Body of pancreas (tissue), 4 donors: ENCODE measurements around the gene HOXA3. TPM values are rescaled to one million over a fixed set of nuclear protein-coding genes. Genes with fewer than 3 reads are reported as not detected.

Source experiments
- ATAC-seq: fragments of 150-250 bp; one replicate; pipeline ENCODE4 v1.9.1; 2016
- DNase-seq, 4 donors: peaks; one replicate each; pipeline ENCODE4 v3.0.0-alpha.2; 2019
- H3K27ac ChIP-seq, 4 donors: fragments of 200-600 bp; sonication (generic); 1 replicate in 3 of 4; 2 replicates in 1 of 4; pipeline versions ENCODE4 v1.5.1 to v1.6.1; 2016 to 2019; ENCODE audit warnings: mild to moderate bottlenecking in 1 of 4, mixed read lengths in 1 of 4, moderate library complexity in 1 of 4
- H3K27me3 ChIP-seq, 2 donors: fragments of 200-600 bp; sonication (generic); one replicate each; pipeline ENCODE4 v1.6.0; 2016; ENCODE audit warnings: mild to moderate bottlenecking in 1 of 2
- H3K36me3 ChIP-seq, 2 donors: fragments of 200-600 bp; sonication (generic); replicated peaks in 1 of 2; 2 replicates each; pipeline ENCODE4 v1.5.1; 2016; ENCODE audit warnings: low read depth in 2 of 2; ENCODE audit not compliant: insufficient read depth in 1 of 2
- H3K4me1 ChIP-seq: fragments of 200-600 bp; sonication (generic); one replicate; pipeline ENCODE4 v1.6.0; 2016
- H3K4me3 ChIP-seq, 2 donors: fragments of 200-600 bp; sonication (generic); 1 replicate in 1 of 2; 2 replicates in 1 of 2; pipeline ENCODE4 v1.5.1; 2016 to 2019
- H3K9me3 ChIP-seq, 3 donors: fragments of 200-600 bp; sonication (generic); 1 replicate in 2 of 3; 2 replicates in 1 of 3; pipeline ENCODE4 v1.5.1; 2016
- CTCF ChIP-seq, 7 experiments: fragments of 450-650 bp in 4 of 7; fragments of 200-600 bp in 3 of 7; sonication (generic) in 3 of 7; IDR thresholded peaks; one replicate each; pipeline ENCODE4 v1.5.1; 2016 to 2019; ENCODE audit warnings: antibody characterized with exemption in 7 of 7
- POLR2A ChIP-seq, 3 donors: fragments of 450-650 bp; IDR thresholded peaks; one replicate each; pipeline ENCODE4 v1.6.1; 2016; ENCODE audit warnings: antibody characterized with exemption in 3 of 3, mild to moderate bottlenecking in 2 of 3
- WGBS, 2 donors: methylation state at CpG; one replicate each; pipeline ENCODE4 v1.1.5; 2017; 5-methylcytosine and 5-hydroxymethylcytosine counted together
- intact Hi-C: fragments of 100-400 bp; cut with DNase I; formaldehyde crosslinking; loops from one replicate; pipeline ENCODE4 v1.15.1; 2023
- total RNA-seq, 2 donors: library from RNA; depleted of rRNA; stranded (reverse); fragments of >200 nt; gene quantifications; one replicate each; pipeline ENCODE4 v1.1.0, GENCODE V29; 2016

Gene HOXA3
- total RNA-seq, 2 donors from 2014 or later, result 1.6 TPM; not detected in 1

- no peaks in the 10 kb centered on the region for H3K9me3 ChIP-seq
- H3K27ac ChIP-seq, result no peak overlapping the region
- no peak overlapping the region for H3K4me3 ChIP-seq
- ATAC-seq, result no peak
- intact Hi-C loops, result no loop called here
- H3K36me3 ChIP-seq, result no peaks in the 10 kb centered on the region
- no peak for TF ChIP-seq CTCF (IDR thresholded peaks at IDR 0.05)
- no peak for TF ChIP-seq POLR2A (IDR thresholded peaks at IDR 0.05)
- no peaks in the 10 kb centered on the region for H3K27me3 ChIP-seq
- no peak for DNase-seq
- no peaks in the 10 kb centered on the region for H3K4me1 ChIP-seq
These were observed 79.3 kb downstream of the HOXA3 start for GRCh38 chr7:27073076-27073475.

GRCh38 chr7:27071622-27072390 lies 80.6 kb downstream of the HOXA3 start:
- no peak overlapping the region for H3K27ac ChIP-seq
- no peak for TF ChIP-seq POLR2A (IDR thresholded peaks at IDR 0.05)
- no peak for TF ChIP-seq CTCF (IDR thresholded peaks at IDR 0.05)
- H3K27me3 ChIP-seq, result no peaks in the 10 kb centered on the region
- no peak overlapping the region for H3K4me3 ChIP-seq
- intact Hi-C loops, result no loop called here
- no peaks in the 10 kb centered on the region for H3K4me1 ChIP-seq
- 60 to 66% methylated on average over 6 of the region's 6 CpGs for WGBS, 2 donors
- ATAC-seq, result no peak
- no peak for DNase-seq
- H3K9me3 ChIP-seq, result no peaks in the 10 kb centered on the region
- H3K36me3 ChIP-seq, result no peaks in the 10 kb centered on the region

GRCh38 chr7:27068259-27068658 lies 84.1 kb downstream of the HOXA3 start:
- Histone ChIP-seq H3K36me3 (no peaks in the 10 kb centered on the region), H3K4me1 (no peaks in the 10 kb centered on the region), H3K27me3 (no peaks in the 10 kb centered on the region), H3K9me3 (no peaks in the 10 kb centered on the region), H3K27ac (no peak overlapping the region), H3K4me3 (no peak overlapping the region)
- ATAC-seq (no peak), DNase-seq (no peak)
- 90 to 100% methylated on average over 1 of the region's 1 CpG for WGBS, 2 donors
- TF ChIP-seq POLR2A (IDR thresholded peaks at IDR 0.05) (no peak), CTCF (IDR thresholded peaks at IDR 0.05) (no peak)
- intact Hi-C loops, result no loop called here

- TF ChIP-seq CTCF (IDR thresholded peaks at IDR 0.05) (no peak), POLR2A (IDR thresholded peaks at IDR 0.05) (no peak)
- H3K4me3 ChIP-seq, result no peak overlapping the region
- no peak overlapping the region for H3K27ac ChIP-seq
- H3K27me3 ChIP-seq, result no peaks in the 10 kb centered on the region
- DNase-seq (no peak), ATAC-seq (no peak)
- no peaks in the 10 kb centered on the region for H3K9me3 ChIP-seq
- H3K4me1 ChIP-seq, result no peaks in the 10 kb centered on the region
- H3K36me3 ChIP-seq, result no peaks in the 10 kb centered on the region
- intact Hi-C loops, result no loop called here
- 50 to 60% methylated on average over 3 of the region's 3 CpGs for WGBS, 2 donors
These were observed 86.2 kb downstream of the HOXA3 start for GRCh38 chr7:27066148-27066547.

- Histone ChIP-seq H3K4me3 (no peak overlapping the region), H3K4me1 (no peaks in the 10 kb centered on the region), H3K36me3 (no peaks in the 10 kb centered on the region), H3K9me3 (no peaks in the 10 kb centered on the region), H3K27me3 (no peaks in the 10 kb centered on the region), H3K27ac (no peak overlapping the region)
- TF ChIP-seq POLR2A (IDR thresholded peaks at IDR 0.05) (no peak), CTCF (IDR thresholded peaks at IDR 0.05) (no peak)
- DNase-seq (no peak), ATAC-seq (no peak)
- intact Hi-C loops, result no loop called here
- WGBS, 2 donors, result 67 to 69% methylated on average over 2 of the region's 2 CpGs
These were observed 86.7 kb downstream of the HOXA3 start for GRCh38 chr7:27065709-27066108.
